NB4 (cell line): ENCODE results near the gene ANKRD18A.
"Not testable (repeated sequence)": the region's sequence is repeated elsewhere in the genome, so short reads cannot be mapped to it uniquely, and the experiment has no call there.

Source experiments
- CTCF ChIP-seq: IDR thresholded peaks from one replicate; pipeline ENCODE4 v1.5.1; 2012; ENCODE audit warnings: low read depth, low read length
- POLR2A ChIP-seq: IDR thresholded peaks from 2 replicates; pipeline ENCODE4 v1.6.1; 2011; ENCODE audit warnings: mild to moderate bottlenecking; ENCODE audit not compliant: insufficient read length; ENCODE audit errors: extremely low read depth
- TF ChIP-seq, protein P1 (sequence below): IDR thresholded peaks from 2 replicates; pipeline ENCODE4 v1.6.1; 2011; ENCODE audit warnings: low read depth, low read length

- not testable (repeated sequence) for TF ChIP-seq CTCF, POLR2A
- TF ChIP-seq, protein P1, sequence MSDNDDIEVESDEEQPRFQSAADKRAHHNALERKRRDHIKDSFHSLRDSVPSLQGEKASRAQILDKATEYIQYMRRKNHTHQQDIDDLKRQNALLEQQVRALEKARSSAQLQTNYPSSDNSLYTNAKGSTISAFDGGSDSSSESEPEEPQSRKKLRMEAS, result not testable (repeated sequence)
Measured at GRCh38 chr9:38580112-38580511, 40.3 kb downstream of the ANKRD18A start.
